ENCODE data around the gene CDC14A.
"Not testable (repeated sequence)": the region's sequence is repeated elsewhere in the genome, so short reads cannot be mapped to it uniquely, and the experiment has no call there.

CDC14A gene

GRCh38 chr1:100404821-100405220 lies 52.5 kb downstream of the CDC14A start:
- no peak for DNase-seq (ENCODE audit: low read depth)

GRCh38 chr1:100405902-100406301 lies 53.6 kb downstream of the CDC14A start:
- DNase-seq (ENCODE audit: low read depth): not testable (repeated sequence)

GRCh38 chr1:100407390-100407789 lies 55.1 kb downstream of the CDC14A start:
- DNase-seq (ENCODE audit: low read depth): not testable (repeated sequence)

GRCh38 chr1:100411019-100411418 lies 58.7 kb downstream of the CDC14A start:
- no peak for DNase-seq (ENCODE audit: low read depth)

GRCh38 chr1:100411574-100411973 lies 59.3 kb downstream of the CDC14A start:
- no peak for DNase-seq (ENCODE audit: low read depth)

- no peak for DNase-seq (ENCODE audit: low read depth)
Measured at GRCh38 chr1:100413035-100413434, 60.7 kb downstream of the CDC14A start.

GRCh38 chr1:100414693-100415497 lies 62.6 kb downstream of the CDC14A start:
- DNase-seq (ENCODE audit: low read depth): no peak

GRCh38 chr1:100415498-100415778 lies 63.1 kb downstream of the CDC14A start:
- no peak for DNase-seq (ENCODE audit: low read depth)

GRCh38 chr1:100419072-100419471 lies 66.8 kb downstream of the CDC14A start:
- no peak for DNase-seq (ENCODE audit: low read depth)

GRCh38 chr1:100422065-100422464 lies 69.8 kb downstream of the CDC14A start:
- no peak for DNase-seq (ENCODE audit: low read depth)

- no peak for DNase-seq (ENCODE audit: low read depth)
Measured at GRCh38 chr1:100423832-100424337, 71.6 kb downstream of the CDC14A start.

- no peak for DNase-seq (ENCODE audit: low read depth)
Measured at GRCh38 chr1:100428160-100428559, 75.9 kb downstream of the CDC14A start.

GRCh38 chr1:100430325-100430756 lies 78.0 kb downstream of the CDC14A start:
- no peak for DNase-seq (ENCODE audit: low read depth)

GRCh38 chr1:100431954-100432353 lies 79.6 kb downstream of the CDC14A start:
- DNase-seq (ENCODE audit: low read depth): no peak

GRCh38 chr1:100433563-100433962 lies 81.3 kb downstream of the CDC14A start:
- no peak for DNase-seq (ENCODE audit: low read depth)

- DNase-seq (ENCODE audit: low read depth): no peak
Measured at GRCh38 chr1:100434831-100435230, 82.5 kb downstream of the CDC14A start.

- DNase-seq (ENCODE audit: low read depth): no peak
Measured at GRCh38 chr1:100438375-100438774, 86.1 kb downstream of the CDC14A start.

GRCh38 chr1:100438789-100439188 lies 86.5 kb downstream of the CDC14A start:
- DNase-seq (ENCODE audit: low read depth): no peak

- DNase-seq (ENCODE audit: low read depth): no peak
Measured at GRCh38 chr1:100440075-100440809, 87.9 kb downstream of the CDC14A start.

- DNase-seq (ENCODE audit: low read depth): no peak
Measured at GRCh38 chr1:100441146-100441545, 88.8 kb downstream of the CDC14A start.

- DNase-seq (ENCODE audit: low read depth): no peak
Measured at GRCh38 chr1:100441651-100442050, 89.3 kb downstream of the CDC14A start.

GRCh38 chr1:100443811-100444571 lies 91.7 kb downstream of the CDC14A start:
- DNase-seq (ENCODE audit: low read depth): peak; percentile 28

- DNase-seq (ENCODE audit: low read depth): no peak
Measured at GRCh38 chr1:100445565-100445964, 93.3 kb downstream of the CDC14A start.

Data from non-pigmented ciliary epithelial cell (primary cell).